H1 (cell line): Measurements from ENCODE around the gene RBM5. TPM values are rescaled to one million over a fixed set of nuclear protein-coding genes. Genes with fewer than 3 reads are reported as not detected.

Source experiments
- CTCF ChIA-PET: fragments of 300-600 bp; sonication (Branson Sonifier 250); formaldehyde crosslinking; loops from one replicate; lab custom pipeline; 2021; ENCODE audit not compliant: partially characterized antibody; lab: Charles Lee
- POLR2A ChIA-PET: fragments of 300-600 bp; sonication (Branson Sonifier 250); formaldehyde crosslinking; loops from one replicate; lab custom pipeline; 2021; ENCODE audit warnings: inconsistent platforms; ENCODE audit not compliant: partially characterized antibody; lab: Charles Lee
- DNase-seq, 2 experiments: peaks; one replicate each; pipeline versions ENCODE4 v3.0.0 to v3.0.0-alpha.2; 2010 to 2022; ENCODE audit warnings: low spot score in 2 of 2, low read depth in 1 of 2, mixed read lengths in 1 of 2
- FAIRE-seq: peaks from 2 replicates; lab custom pipeline; 2011; peaks lifted over from hg19 to GRCh38; lab: Jason Lieb, UNC
- H2AFZ ChIP-seq: 2 replicates; pipeline ENCODE4 v1.8.1; 2012; ENCODE audit warnings: low read length, inconsistent platforms
- H2AK5ac ChIP-seq: 2 replicates; pipeline ENCODE4 v1.6.1; 2013; ENCODE audit warnings: low read depth, low read length
- H2BK120ac ChIP-seq: replicated peaks from 2 replicates; pipeline ENCODE3; 2013; ENCODE audit warnings: low read depth, low read length, inconsistent platforms
- H2BK12ac ChIP-seq: 2 replicates; pipeline ENCODE4 v1.6.1; 2013; ENCODE audit warnings: low read depth, low read length
- H2BK15ac ChIP-seq: 2 replicates; pipeline ENCODE4 v1.6.1; 2013; ENCODE audit warnings: low read length
- H2BK20ac ChIP-seq: 2 replicates; pipeline ENCODE4 v1.6.1; 2013; ENCODE audit warnings: low read length
- H2BK5ac ChIP-seq: 2 replicates; pipeline ENCODE4 v1.6.1; 2013; ENCODE audit warnings: low read depth, low read length
- H3K14ac ChIP-seq: 2 replicates; pipeline ENCODE4 v1.6.1; 2013; ENCODE audit warnings: inconsistent platforms; ENCODE audit not compliant: insufficient read length
- H3K18ac ChIP-seq: 2 replicates; pipeline ENCODE4 v1.6.1; 2013; ENCODE audit warnings: low read length; ENCODE audit errors: extremely low read depth
- H3K23ac ChIP-seq: 2 replicates; pipeline ENCODE4 v1.6.1; 2013; ENCODE audit warnings: inconsistent platforms; ENCODE audit not compliant: insufficient read length
- H3K23me2 ChIP-seq: 2 replicates; pipeline ENCODE4 v1.6.1; 2013; ENCODE audit warnings: low read depth, low read length
- H3K27ac ChIP-seq: 2 replicates; pipeline ENCODE4 v1.6.1; 2011; ENCODE audit warnings: low read depth, low read length, inconsistent platforms
- H3K27me3 ChIP-seq, 4 experiments: replicated peaks in 1 of 4; 1 replicate in 1 of 4; 2 replicates in 3 of 4; pipeline versions ENCODE4 v1.6.1 to v1.8.1; 2011 to 2013; ENCODE audit warnings: low read length in 3 of 4, mild to moderate bottlenecking in 3 of 4, inconsistent platforms in 2 of 4, mixed read lengths in 2 of 4, moderate library complexity in 1 of 4; ENCODE audit not compliant: control insufficient read depth in 3 of 4, insufficient read depth in 3 of 4; ENCODE audit errors: extremely low read depth in 1 of 4
- H3K36me3 ChIP-seq, 4 experiments: 2 replicates each; pipeline versions ENCODE4 v1.6.1 to v1.8.1; 2011 to 2013; ENCODE audit warnings: mild to moderate bottlenecking in 4 of 4, low read length in 3 of 4, moderate library complexity in 2 of 4, control low read depth in 1 of 4, inconsistent platforms in 1 of 4; ENCODE audit not compliant: insufficient read depth in 4 of 4, control insufficient read depth in 2 of 4
- H3K4ac ChIP-seq: replicated peaks from 2 replicates; pipeline ENCODE3; 2013; ENCODE audit warnings: low read length, low read depth, mixed read lengths, inconsistent platforms; ENCODE audit not compliant: insufficient read length
- H3K4me1 ChIP-seq, 4 experiments: replicated peaks in 1 of 4; 1 replicate in 1 of 4; 2 replicates in 3 of 4; pipeline versions ENCODE4 v1.6.1 to v1.8.1; 2011 to 2013; ENCODE audit warnings: low read length in 3 of 4, inconsistent platforms in 2 of 4, mixed read lengths in 1 of 4; ENCODE audit not compliant: insufficient read depth in 4 of 4, control insufficient read depth in 3 of 4
- H3K4me2 ChIP-seq, 2 experiments: 2 replicates each; pipeline versions ENCODE4 v1.6.1 to v1.8.1; 2011 to 2013; ENCODE audit warnings: low read depth in 2 of 2, low read length in 2 of 2, control low read depth in 1 of 2, inconsistent platforms in 1 of 2, mild to moderate bottlenecking in 1 of 2; ENCODE audit not compliant: insufficient read depth in 1 of 2
- H3K4me3 ChIP-seq, 4 experiments: fragments of 200-600, 300-600 bp in 1 of 4; sonication (generic), shearing (Covaris generic), sonication (Bioruptor Twin) in 1 of 4; 2 replicates each; pipeline versions ENCODE4 v1.5.1 to v1.8.1; 2011 to 2016; ENCODE audit warnings: low read length in 4 of 4, low read depth in 3 of 4, control low read depth in 2 of 4, inconsistent platforms in 2 of 4, mild to moderate bottlenecking in 2 of 4, mixed read lengths in 1 of 4, moderate library complexity in 1 of 4; ENCODE audit not compliant: insufficient read depth in 2 of 4; ENCODE audit errors: extremely low read depth in 1 of 4
- H3K56ac ChIP-seq: replicated peaks from 2 replicates; pipeline ENCODE3; 2013; ENCODE audit warnings: low read depth, mild to moderate bottlenecking, mixed read lengths, low read length, inconsistent platforms; ENCODE audit not compliant: insufficient read length
- H3K79me1 ChIP-seq: 2 replicates; pipeline ENCODE4 v1.6.1; 2013; ENCODE audit warnings: low read depth, low read length, control low read depth
- H3K79me2 ChIP-seq, 2 experiments: 2 replicates each; pipeline versions ENCODE4 v1.6.1 to v1.8.1; 2012 to 2013; ENCODE audit warnings: low read length in 2 of 2, mild to moderate bottlenecking in 2 of 2, inconsistent platforms in 1 of 2; ENCODE audit not compliant: insufficient read depth in 2 of 2, control insufficient read depth in 1 of 2
- H3K9ac ChIP-seq, 4 experiments: replicated peaks in 1 of 4; 1 replicate in 1 of 4; 2 replicates in 3 of 4; pipeline versions ENCODE4 v1.6.1 to v1.8.1; 2011 to 2013; ENCODE audit warnings: low read depth in 3 of 4, low read length in 3 of 4, control low read depth in 2 of 4, mild to moderate bottlenecking in 2 of 4, moderate library complexity in 2 of 4, inconsistent platforms in 1 of 4; ENCODE audit errors: extremely low read depth in 1 of 4
- H3K9me3 ChIP-seq, 2 experiments: 2 replicates each; pipeline versions ENCODE4 v1.6.1 to v1.8.1; 2012 to 2013; ENCODE audit warnings: mild to moderate bottlenecking in 2 of 2, moderate library complexity in 2 of 2, control low read depth in 1 of 2, inconsistent platforms in 1 of 2, low read depth in 1 of 2, low read length in 1 of 2, mixed read lengths in 1 of 2; ENCODE audit not compliant: insufficient read depth in 2 of 2
- H4K20me1 ChIP-seq, 2 experiments: replicated peaks in 1 of 2; 2 replicates each; pipeline versions ENCODE3 to v1.8.1; 2011 to 2013; ENCODE audit warnings: inconsistent platforms in 2 of 2, low read length in 2 of 2, mild to moderate bottlenecking in 1 of 2; ENCODE audit not compliant: insufficient read depth in 2 of 2, control insufficient read depth in 1 of 2
- H4K5ac ChIP-seq: 2 replicates; pipeline ENCODE4 v1.6.1; 2013; ENCODE audit warnings: low read length, low read depth, mixed read lengths, inconsistent platforms; ENCODE audit not compliant: insufficient read length
- H4K8ac ChIP-seq: 2 replicates; pipeline ENCODE4 v1.8.0; 2013; ENCODE audit warnings: mild to moderate bottlenecking, moderate library complexity, low read length, inconsistent platforms; ENCODE audit not compliant: insufficient read depth; ENCODE audit errors: extremely low read depth
- H4K91ac ChIP-seq: replicated peaks from 2 replicates; pipeline ENCODE3; 2013; ENCODE audit warnings: low read length, mixed read lengths, inconsistent platforms; ENCODE audit not compliant: insufficient read length
- BACH1 ChIP-seq: IDR thresholded peaks from 2 replicates; pipeline ENCODE4 v1.6.1; 2012; ENCODE audit warnings: low read length, improper control_type of control experiment
- CHD1 ChIP-seq: IDR thresholded peaks from 2 replicates; pipeline ENCODE4 v1.6.1; 2012; ENCODE audit warnings: low read depth, low read length, improper control_type of control experiment
- CHD2 ChIP-seq: IDR thresholded peaks from 2 replicates; pipeline ENCODE4 v1.6.1; 2012; ENCODE audit warnings: low read length, improper control_type of control experiment
- CTBP2 ChIP-seq: IDR thresholded peaks from 2 replicates; pipeline ENCODE4 v1.7.0; 2011; ENCODE audit warnings: borderline replicate concordance, mild to moderate bottlenecking, moderate library complexity, mixed read lengths, low read length; ENCODE audit not compliant: insufficient read depth, insufficient read length
- FOSL1 ChIP-seq: IDR thresholded peaks from 2 replicates; pipeline ENCODE4 v1.6.1; 2011; ENCODE audit warnings: mild to moderate bottlenecking, low read depth, low read length, moderate library complexity; ENCODE audit not compliant: insufficient read depth
- MAX ChIP-seq: IDR thresholded peaks from 2 replicates; pipeline ENCODE4 v1.6.1; 2012; ENCODE audit warnings: inconsistent platforms
- POU5F1 ChIP-seq: IDR thresholded peaks from 2 replicates; pipeline ENCODE4 v1.6.1; 2011; ENCODE audit warnings: low read depth, mild to moderate bottlenecking, low read length, moderate library complexity
- RAD21 ChIP-seq, 2 experiments: IDR thresholded peaks in 1 of 2; conservative IDR thresholded peaks in 1 of 2; 2 replicates each; pipeline ENCODE4 v1.6.1; 2011; ENCODE audit warnings: low read depth in 2 of 2, low read length in 2 of 2, improper control_type of control experiment in 1 of 2, inconsistent platforms in 1 of 2, mild to moderate bottlenecking in 1 of 2, moderate library complexity in 1 of 2
- RNF2 ChIP-seq: fragments of 200-900, 300-1000 bp; sonication (generic); IDR thresholded peaks from 2 replicates; pipeline ENCODE4 v1.7.1; 2016; ENCODE audit warnings: borderline replicate concordance, low read depth, mild to moderate bottlenecking, antibody characterized with exemption, low read length; ENCODE audit not compliant: poor library complexity, severe bottlenecking; ENCODE audit errors: missing control alignments
- SIRT6 ChIP-seq: IDR thresholded peaks from one replicate; pipeline ENCODE4 v1.7.1; 2012; ENCODE audit warnings: low read length, inconsistent platforms
- WGBS, 2 experiments: shearing (Covaris generic) in 1 of 2; methylation state at CpG; one replicate each; pipeline versions ENCODE4 v1.1.6 to v1.1.7; 2013 to 2015; ENCODE audit warnings: low lambda C conversion rate in 2 of 2, mixed read lengths in 2 of 2, inconsistent platforms in 1 of 2, low coverage in 1 of 2, missing lambda C conversion rate in 1 of 2; ENCODE audit not compliant: insufficient replicate concordance in 2 of 2, insufficient coverage in 1 of 2, insufficient read length in 1 of 2; ENCODE audit errors: extremely low coverage in 1 of 2, missing lambda C conversion rate in 1 of 2; 5-methylcytosine and 5-hydroxymethylcytosine counted together
- polyA plus RNA-seq, 7 experiments: library from polyadenylated mRNA; depleted of rRNA in 3 of 7; stranded (reverse) in 5 of 7; unstranded in 2 of 7; fragments of >200 nt in 5 of 7; fragments of 200-250 nt in 2 of 7; gene quantifications; 1 replicate in 5 of 7; 2 replicates in 1 of 7; 4 replicates in 1 of 7; pipeline versions ENCODE4 v1.2.1 to v1.2.3, GENCODE V29; 2011 to 2013; ENCODE audit warnings: missing spikeins in 2 of 7, mixed read lengths in 2 of 7
- total RNA-seq: library from RNA; stranded (reverse); fragmentation: NEBNext Ultra II Directional; extraction: Animal tissue kit (Norgen Biotek cat#: 25700); gene quantifications from 2 replicates; pipeline ENCODE4 v1.2.1, GENCODE V29; 2021

Gene RBM5
- total and polyA plus RNA-seq, 2 of the 8 experiments (the other 6 are each of a cell fraction or from before 2014, with no cell fraction given): 82.7 to 144 TPM

- no peak for TF ChIP-seq RNF2
- no peak for TF ChIP-seq FOSL1
- TF ChIP-seq BACH1: no peak
- no peak for TF ChIP-seq SIRT6
- no peak for TF ChIP-seq CHD1
- no peak for TF ChIP-seq POU5F1
- TF ChIP-seq CTBP2: peak; percentile 50
- TF ChIP-seq MAX: no peak
- TF ChIP-seq CHD2: no peak
- TF ChIP-seq RAD21 (IDR thresholded peaks at IDR 0.05 in 1 of 2, conservative IDR thresholded peaks at IDR 0.05 in 1 of 2; ENCODE audit: low read depth in 2 of 2, low read length in 2 of 2): peak in 1 of 2 experiments; percentile 17; a peak in 1 of 4 replicates
- TF ChIP-seq, all 59 proteins: peak for 2
- Histone ChIP-seq H3K79me2 (no peaks in the 10 kb centered on the region), H2AFZ (no peak overlapping the region), H2BK120ac (no peak overlapping the region), H3K27ac (no peak overlapping the region; the same call in 1 of the 2 replicates), H2BK5ac (no peak overlapping the region; the same call in 1 of the 2 replicates), H4K91ac (peak overlapping the region; percentile 17), H3K9ac (no peak overlapping the region), H2BK20ac (no peak overlapping the region), H3K4me3 (no peak overlapping the region), H2BK15ac (0 out of 2 replicates have a peak overlapping the region, but pooled peaks have one; percentile 32), H4K8ac (peak overlapping the region; percentile 66; the same call in 1 of the 2 replicates), H3K4ac (no peak overlapping the region), H3K79me1 (no peaks in the 10 kb centered on the region), H3K23me2 (no peaks in the 10 kb centered on the region), H3K9me3 (no peaks in the 10 kb centered on the region), H3K36me3 (peaks cover 14 to 26% (median 19%) of the 10 kb centered on the region in 4 experiments; a peak in 7 of 8 replicates), H3K4me1 (peaks cover 4 to 32% (median 23%) of the 10 kb centered on the region in 4 experiments), H3K18ac (no peak overlapping the region), H2BK12ac (no peak overlapping the region), H3K27me3 (no peaks in the 10 kb centered on the region), H3K14ac (no peak overlapping the region), H4K20me1 (peaks cover 2 to 14% of the 10 kb centered on the region in 2 experiments), H3K4me2 (no peak overlapping the region), H2AK5ac (no peak overlapping the region), H3K23ac (no peak overlapping the region), H3K56ac (no peak overlapping the region), H4K5ac (no peak overlapping the region)
- no peak for DNase-seq
- POLR2A ChIA-PET: interaction anchor here (1.1 to 11.1 kb wide), 11 partner anchors 15 to 79 kb away, joined by 4 to 133 read pairs (median 19); partner anchors contain the start of gene GNAT1
- 84% methylated on average over 2 of the region's 2 CpGs; no CpG with 5 or more reads in 1 of the 2 experiments for WGBS, 2 experiments
- FAIRE-seq: no peak
- CTCF ChIA-PET: interaction anchor here (0.5 to 20.9 kb wide), 22 partner anchors 10 to 201 kb away, joined by 3 to 591 read pairs (median 8); partner anchors contain the start of gene GNAT1
These were observed 33.4 kb downstream of the RBM5 start for GRCh38 chr3:50122071-50122470.
